PC-9 (cell line): ENCODE data around the gene PSG5.

Source experiments
- CTCF ChIP-seq: fragments of 200-600 bp; sonication (generic); conservative IDR thresholded peaks from 2 replicates; pipeline ENCODE4 v1.6.1; 2017; ENCODE audit warnings: mixed run types, antibody characterized with exemption, mild to moderate bottlenecking, moderate library complexity
- EZH2 ChIP-seq: fragments of 200-600 bp; sonication (generic); IDR thresholded peaks from 2 replicates; pipeline ENCODE4 v1.8.0; 2017; ENCODE audit warnings: antibody characterized with exemption, low read depth

GRCh38 chr19:43207991-43208390 is 21.7 kb upstream of the PSG5 start:
- TF ChIP-seq EZH2 (no peak), CTCF (no peak)
